Measurements from ENCODE around the gene KBTBD4.

KBTBD4 gene

GRCh38 chr11:47523490-47524225, 55.1 kb downstream of the KBTBD4 start:
- no peak for TF ChIP-seq CTCF (IDR thresholded peaks at IDR 0.05)

Data from LNCAP (cell line).